ENCODE results near the gene LEP. TPM values are rescaled to one million over a fixed set of nuclear protein-coding genes. Genes with fewer than 3 reads are reported as not detected.

Gene LEP
- total RNA-seq, 1 experiment from 2014 or later = not detected

GRCh38 chr7:128262273-128263028 is 21.4 kb downstream of the LEP start:
- Mint-ChIP-seq H3K36me3 (ENCODE audit: insufficient read depth, unreplicated experiment) (peaks cover 5% of the 10 kb centered on the region), H3K27me3 (ENCODE audit: insufficient read depth, unreplicated experiment) (no peaks in the 10 kb centered on the region), H3K4me1 (ENCODE audit: insufficient read depth, unreplicated experiment) (peaks cover 38% of the 10 kb centered on the region), H3K4me3 (ENCODE audit: unreplicated experiment) (no peak overlapping the region), H3K9me3 (ENCODE audit: unreplicated experiment) (no peaks in the 10 kb centered on the region), H3K27ac (ENCODE audit: low read depth, unreplicated experiment) (peak overlapping the region; percentile 63)
- intact Hi-C loops (cut with micrococcal nuclease) = no loop called here
- no peak for DNase-seq (ENCODE audit: unreplicated experiment)
- ChIA-PET POLR2A (no interaction called here), CTCF (interaction anchor here (0.5 to 1.2 kb wide), 5 partner anchors 25 to 686 kb away, joined by 3 to 4 read pairs (median 3); no protein-coding TSS in a partner anchor)
- no peak for TF ChIP-seq CTCF (IDR thresholded peaks at IDR 0.05; ENCODE audit: unreplicated experiment)
- no TSS peak for BruUV-seq (replicated peaks)

GRCh38 chr7:128263420-128263819 is 22.3 kb downstream of the LEP start:
- no peak for DNase-seq (ENCODE audit: unreplicated experiment)
- Mint-ChIP-seq H3K4me3 (ENCODE audit: unreplicated experiment) (no peak overlapping the region), H3K4me1 (ENCODE audit: insufficient read depth, unreplicated experiment) (peaks cover 36% of the 10 kb centered on the region), H3K27me3 (ENCODE audit: insufficient read depth, unreplicated experiment) (no peaks in the 10 kb centered on the region), H3K27ac (ENCODE audit: low read depth, unreplicated experiment) (no peak overlapping the region), H3K9me3 (ENCODE audit: unreplicated experiment) (no peaks in the 10 kb centered on the region), H3K36me3 (ENCODE audit: insufficient read depth, unreplicated experiment) (peaks cover 5% of the 10 kb centered on the region)
- POLR2A ChIA-PET = no interaction called here
- intact Hi-C loops (cut with micrococcal nuclease) = no loop called here
- TF ChIP-seq CTCF (IDR thresholded peaks at IDR 0.05; ENCODE audit: unreplicated experiment) = no peak
- no TSS peak for BruUV-seq (replicated peaks)
- CTCF ChIA-PET = interaction anchor here (0.9 to 1.2 kb wide), 2 partner anchors 26 to 674 kb away, joined by 3 to 6 read pairs; no protein-coding TSS in a partner anchor

- no peak for DNase-seq (ENCODE audit: unreplicated experiment)
- no peak overlapping the region for H3K4me3 Mint-ChIP-seq (ENCODE audit: unreplicated experiment)
- H3K27me3 Mint-ChIP-seq (ENCODE audit: insufficient read depth, unreplicated experiment) = no peaks in the 10 kb centered on the region
- peaks cover 25% of the 10 kb centered on the region for H3K4me1 Mint-ChIP-seq (ENCODE audit: insufficient read depth, unreplicated experiment)
- CTCF ChIA-PET = interaction anchor here (0.7 to 0.9 kb wide), 2 partner anchors 17 to 595 kb away, joined by 3 read pairs; no protein-coding TSS in a partner anchor
- no peak overlapping the region for H3K27ac Mint-ChIP-seq (ENCODE audit: low read depth, unreplicated experiment)
- peaks cover 7% of the 10 kb centered on the region for H3K36me3 Mint-ChIP-seq (ENCODE audit: insufficient read depth, unreplicated experiment)
- intact Hi-C loops (cut with micrococcal nuclease) = no loop called here
- no peak for TF ChIP-seq CTCF (IDR thresholded peaks at IDR 0.05; ENCODE audit: unreplicated experiment)
- POLR2A ChIA-PET = interaction anchor here (0.7 to 0.9 kb wide), 2 partner anchors 64 to 1751 kb away, joined by 3 read pairs; no protein-coding TSS in a partner anchor
- no TSS peak for BruUV-seq (replicated peaks)
- H3K9me3 Mint-ChIP-seq (ENCODE audit: unreplicated experiment) = no peaks in the 10 kb centered on the region
These were observed 23.4 kb downstream of the LEP start for GRCh38 chr7:128264477-128264876.

- no TSS peak for BruUV-seq (replicated peaks)
- Mint-ChIP-seq H3K36me3 (ENCODE audit: insufficient read depth, unreplicated experiment) (peaks cover 12% of the 10 kb centered on the region), H3K4me1 (ENCODE audit: insufficient read depth, unreplicated experiment) (peaks cover 16% of the 10 kb centered on the region), H3K27me3 (ENCODE audit: insufficient read depth, unreplicated experiment) (no peaks in the 10 kb centered on the region), H3K27ac (ENCODE audit: low read depth, unreplicated experiment) (no peak overlapping the region), H3K9me3 (ENCODE audit: unreplicated experiment) (no peaks in the 10 kb centered on the region), H3K4me3 (ENCODE audit: unreplicated experiment) (no peak overlapping the region)
- DNase-seq (ENCODE audit: unreplicated experiment) = no peak
- CTCF ChIA-PET = interaction anchor here (0.6 to 1.0 kb wide), 4 partner anchors 9 to 596 kb away, joined by 3 to 4 read pairs (median 4); no protein-coding TSS in a partner anchor
- no peak for TF ChIP-seq CTCF (IDR thresholded peaks at IDR 0.05; ENCODE audit: unreplicated experiment)
- POLR2A ChIA-PET = interaction anchor here (0.8 to 1.6 kb wide), 2 partner anchors 29 to 127 kb away, joined by 3 to 4 read pairs; no protein-coding TSS in a partner anchor
- intact Hi-C loops (cut with micrococcal nuclease) = no loop called here
These were observed 24.3 kb downstream of the LEP start for GRCh38 chr7:128265156-128265905.
